Peyer's patch (tissue), 4 donors: Measurements from ENCODE around the gene ALDH1L2.

Experiments
- POLR2A ChIP-seq, 2 donors: fragments of 450-650 bp; IDR thresholded peaks; one replicate each; pipeline ENCODE4 v1.5.1; 2017; ENCODE audit warnings: antibody characterized with exemption in 2 of 2, mild to moderate bottlenecking in 2 of 2, moderate library complexity in 2 of 2
- TF ChIP-seq, protein P1 (sequence below), 6 experiments: fragments of 450-650 bp in 4 of 6; fragments of 200-600 bp in 2 of 6; sonication (generic) in 1 of 6; IDR thresholded peaks; one replicate each; pipeline ENCODE4 v1.5.1; 2017 to 2019; ENCODE audit warnings: antibody characterized with exemption in 6 of 6, mild to moderate bottlenecking in 3 of 6, moderate library complexity in 1 of 6

DNA sequence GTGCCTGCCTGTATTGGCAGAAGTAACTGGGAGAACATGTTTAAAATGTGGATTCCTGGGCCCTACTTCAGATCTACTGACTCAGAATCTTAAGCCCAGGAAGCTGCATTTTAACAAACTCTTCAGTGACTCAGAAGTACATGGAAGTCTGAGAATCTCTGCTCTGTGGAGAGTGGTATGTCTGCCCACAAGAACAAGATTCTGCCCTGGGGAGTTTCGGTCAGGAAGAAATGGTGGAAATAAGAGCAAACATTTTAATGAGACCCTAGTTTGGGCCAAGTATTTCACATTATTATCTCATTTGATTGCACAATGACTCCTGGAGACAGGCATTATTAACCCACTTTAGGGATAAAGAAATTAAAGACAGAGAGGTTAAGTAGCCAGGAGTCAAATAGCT is 8.2 kb downstream of the ALDH1L2 start:
- TF ChIP-seq, protein P1, sequence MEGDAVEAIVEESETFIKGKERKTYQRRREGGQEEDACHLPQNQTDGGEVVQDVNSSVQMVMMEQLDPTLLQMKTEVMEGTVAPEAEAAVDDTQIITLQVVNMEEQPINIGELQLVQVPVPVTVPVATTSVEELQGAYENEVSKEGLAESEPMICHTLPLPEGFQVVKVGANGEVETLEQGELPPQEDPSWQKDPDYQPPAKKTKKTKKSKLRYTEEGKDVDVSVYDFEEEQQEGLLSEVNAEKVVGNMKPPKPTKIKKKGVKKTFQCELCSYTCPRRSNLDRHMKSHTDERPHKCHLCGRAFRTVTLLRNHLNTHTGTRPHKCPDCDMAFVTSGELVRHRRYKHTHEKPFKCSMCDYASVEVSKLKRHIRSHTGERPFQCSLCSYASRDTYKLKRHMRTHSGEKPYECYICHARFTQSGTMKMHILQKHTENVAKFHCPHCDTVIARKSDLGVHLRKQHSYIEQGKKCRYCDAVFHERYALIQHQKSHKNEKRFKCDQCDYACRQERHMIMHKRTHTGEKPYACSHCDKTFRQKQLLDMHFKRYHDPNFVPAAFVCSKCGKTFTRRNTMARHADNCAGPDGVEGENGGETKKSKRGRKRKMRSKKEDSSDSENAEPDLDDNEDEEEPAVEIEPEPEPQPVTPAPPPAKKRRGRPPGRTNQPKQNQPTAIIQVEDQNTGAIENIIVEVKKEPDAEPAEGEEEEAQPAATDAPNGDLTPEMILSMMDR (IDR thresholded peaks at IDR 0.05): no peak
- TF ChIP-seq POLR2A (IDR thresholded peaks at IDR 0.05): no peak
